Measurements from ENCODE around the gene MBD3. TPM values are rescaled to one million over a fixed set of nuclear protein-coding genes. Genes with fewer than 3 reads are reported as not detected.
A peak's percentile ranks its signal among the peaks of the same experiment; 100 is the strongest.

The MBD3 gene
- total RNA-seq, 1 experiment from 2014 or later, result 128 TPM

- Histone ChIP-seq H4K5ac (ENCODE audit: insufficient read length, low read depth, low read length) (peak overlapping the region; percentile 20), H2BK120ac (ENCODE audit: low read depth, low read length, poor library complexity, severe bottlenecking) (peak overlapping the region; percentile 96), H3K79me2 (ENCODE audit: insufficient read depth, low read length) (peaks cover 10% of the 10 kb centered on the region; the same call in 1 of the 2 replicates), H2AK5ac (ENCODE audit: insufficient read length, low read length) (no peak overlapping the region), H3K23me2 (ENCODE audit: insufficient read length, low read depth, low read length, poor library complexity, severe bottlenecking) (peaks cover 12% of the 10 kb centered on the region), H3K9me3 (ENCODE audit: control insufficient read depth, low read depth, low read length) (no peaks in the 10 kb centered on the region), H3K14ac (ENCODE audit: insufficient read depth, low read length) (peak overlapping the region; percentile 99), H4K20me1 (ENCODE audit: control insufficient read depth, insufficient read depth, insufficient read length) (no peaks in the 10 kb centered on the region), H2AFZ (ENCODE audit: low read length) (no peak overlapping the region), H3K27ac (ENCODE audit: insufficient read length, low read depth, low read length) (peak overlapping the region; percentile 78), H3K4me1 (ENCODE audit: insufficient read depth, low read length) (no peaks in the 10 kb centered on the region), H4K91ac (ENCODE audit: insufficient read length, low read depth, low read length) (peak overlapping the region; percentile 98), H2BK5ac (ENCODE audit: insufficient read length, low read length) (no peak overlapping the region), H3K27me3 (ENCODE audit: insufficient read depth, low read length) (no peaks in the 10 kb centered on the region), H2BK12ac (ENCODE audit: insufficient read length, low read depth, low read length) (no peak overlapping the region), H2BK20ac (ENCODE audit: low read depth, low read length, poor library complexity, severe bottlenecking) (no peak overlapping the region), H4K8ac (replicated peaks; ENCODE audit: insufficient read length, low read depth, low read length) (no peak overlapping the region), H3K4ac (ENCODE audit: low read depth, low read length) (peak overlapping the region; percentile 93), H3T11ph (ENCODE audit: low read length) (no peak overlapping the region), H3K18ac (ENCODE audit: insufficient read length, low read depth, low read length) (peak overlapping the region; percentile 100), H3K4me2 (ENCODE audit: insufficient read depth, insufficient read length, low read length) (peak overlapping the region; percentile 77), H3K23ac (ENCODE audit: insufficient read length, low read depth, low read length) (no peak overlapping the region), H3K79me1 (ENCODE audit: insufficient read depth, low read depth, low read length, poor library complexity, severe bottlenecking) (peaks cover 2% of the 10 kb centered on the region), H2BK15ac (ENCODE audit: low read depth, low read length) (no peak overlapping the region), H3K56ac (ENCODE audit: insufficient read length, low read depth, low read length) (no peak overlapping the region), H3K9ac (ENCODE audit: extremely low read depth, insufficient read length, low read length) (peak overlapping the region; percentile 81)
- peaks cover 16 to 20% of the 10 kb centered on the region in 2 experiments for H3K4me1 Mint-ChIP-seq
- H3K27me3 Mint-ChIP-seq (ENCODE audit: low read depth), result peaks cover 1% of the 10 kb centered on the region; the same call in 1 of the 2 replicates
- TF ChIP-seq CTCF (conservative IDR thresholded peaks at IDR 0.05), result no peak
- no CpG with 5 or more reads among the region's 31 CpGs for WGBS (ENCODE audit: extremely low coverage, insufficient read length, low lambda C conversion rate)
- H3K36me3 Mint-ChIP-seq (ENCODE audit: insufficient read depth in 1 of 3, low read depth in 3 of 3), result peaks cover 6 to 29% (median 14%) of the 10 kb centered on the region in 3 experiments; a peak in 6 of 7 replicates
- DNase-seq, result no peak
- peak overlapping the region; percentile 83 to 87 for H3K4me3 Mint-ChIP-seq
- H3K27ac Mint-ChIP-seq, result peak overlapping the region; percentile 89 to 97 (median 97)
- H3K9me3 Mint-ChIP-seq, result no peaks in the 10 kb centered on the region
Observed at GRCh38 chr19:1591421-1592023, 1.1 kb downstream of the MBD3 start.

Data from H9 (cell line).